ENCODE measurements around the gene TRIM9. TPM values are rescaled to one million over a fixed set of nuclear protein-coding genes. Genes with fewer than 3 reads are reported as not detected.

Gene TRIM9
- total RNA-seq, 1 experiment from 2014 or later: 0.44 TPM

GRCh38 chr14:50954811-50955372 lies 140.0 kb downstream of the TRIM9 start:
- H3K27ac ChIP-seq (ENCODE audit: low read length): no peak overlapping the region
- ChIA-PET CTCF (no interaction called here), POLR2A (no interaction called here)
- no peaks in the 10 kb centered on the region for H3K36me3 ChIP-seq (ENCODE audit: control insufficient read depth, insufficient read depth, low read length)
- no peaks in the 10 kb centered on the region for H3K9me3 ChIP-seq (ENCODE audit: control insufficient read depth, insufficient read depth, low read depth, low read length)
- in situ Hi-C loops (cut with HindIII; ENCODE audit: low pct_unique_long_range_greater_than_20kb, low sequenced_read_pairs): no loop called here
- H3K27me3 ChIP-seq (ENCODE audit: control insufficient read depth, insufficient read depth, low read length): no peaks in the 10 kb centered on the region
- BruUV-seq (replicated peaks): no TSS peak
- DNase-seq (ENCODE audit: low read depth, low spot score) (peak; percentile 45), ATAC-seq (peak; percentile 79; the same call in 1 of the 2 replicates)
- no peak overlapping the region for H3K4me3 ChIP-seq (ENCODE audit: low read depth in 2 of 2, low read length in 2 of 2)
- H3K4me1 ChIP-seq (ENCODE audit: control insufficient read depth, insufficient read depth, low read length): no peaks in the 10 kb centered on the region
- TF ChIP-seq, protein P1, sequence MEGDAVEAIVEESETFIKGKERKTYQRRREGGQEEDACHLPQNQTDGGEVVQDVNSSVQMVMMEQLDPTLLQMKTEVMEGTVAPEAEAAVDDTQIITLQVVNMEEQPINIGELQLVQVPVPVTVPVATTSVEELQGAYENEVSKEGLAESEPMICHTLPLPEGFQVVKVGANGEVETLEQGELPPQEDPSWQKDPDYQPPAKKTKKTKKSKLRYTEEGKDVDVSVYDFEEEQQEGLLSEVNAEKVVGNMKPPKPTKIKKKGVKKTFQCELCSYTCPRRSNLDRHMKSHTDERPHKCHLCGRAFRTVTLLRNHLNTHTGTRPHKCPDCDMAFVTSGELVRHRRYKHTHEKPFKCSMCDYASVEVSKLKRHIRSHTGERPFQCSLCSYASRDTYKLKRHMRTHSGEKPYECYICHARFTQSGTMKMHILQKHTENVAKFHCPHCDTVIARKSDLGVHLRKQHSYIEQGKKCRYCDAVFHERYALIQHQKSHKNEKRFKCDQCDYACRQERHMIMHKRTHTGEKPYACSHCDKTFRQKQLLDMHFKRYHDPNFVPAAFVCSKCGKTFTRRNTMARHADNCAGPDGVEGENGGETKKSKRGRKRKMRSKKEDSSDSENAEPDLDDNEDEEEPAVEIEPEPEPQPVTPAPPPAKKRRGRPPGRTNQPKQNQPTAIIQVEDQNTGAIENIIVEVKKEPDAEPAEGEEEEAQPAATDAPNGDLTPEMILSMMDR (IDR thresholded peaks at IDR 0.05): peak; percentile 53; the same call in 1 of the 2 replicates
- TF ChIP-seq TCF7L2 (IDR thresholded peaks at IDR 0.05; ENCODE audit: low read depth, low read length) (no peak), SIN3A (IDR thresholded peaks at IDR 0.05; ENCODE audit: borderline replicate concordance, insufficient read depth, low read depth, low read length) (no peak), REST (IDR thresholded peaks at IDR 0.05; ENCODE audit: insufficient read depth in 1 of 2, low read depth in 2 of 2, low read length in 1 of 2) (no peak)
- intact Hi-C loops (cut with micrococcal nuclease; ENCODE audit: unreplicated experiment): loop anchor here (10.0 kb wide), 2 partner anchors 140 to 260 kb away; partner anchors contain the start of gene TRIM9

- DNase-seq (ENCODE audit: low read depth, low spot score) (no peak), ATAC-seq (no peak)
- no TSS peak for BruUV-seq (replicated peaks)
- ChIA-PET POLR2A (no interaction called here), CTCF (no interaction called here)
- Histone ChIP-seq H3K27ac (ENCODE audit: low read length) (no peak overlapping the region), H3K4me3 (ENCODE audit: low read depth in 2 of 2, low read length in 2 of 2) (no peak overlapping the region), H3K27me3 (ENCODE audit: control insufficient read depth, insufficient read depth, low read length) (no peaks in the 10 kb centered on the region), H3K9me3 (ENCODE audit: control insufficient read depth, insufficient read depth, low read depth, low read length) (no peaks in the 10 kb centered on the region), H3K36me3 (ENCODE audit: control insufficient read depth, insufficient read depth, low read length) (no peaks in the 10 kb centered on the region), H3K4me1 (ENCODE audit: control insufficient read depth, insufficient read depth, low read length) (no peaks in the 10 kb centered on the region)
- TF ChIP-seq SIN3A (IDR thresholded peaks at IDR 0.05; ENCODE audit: borderline replicate concordance, insufficient read depth, low read depth, low read length): no peak
- TF ChIP-seq POLR2AphosphoS5 (IDR thresholded peaks at IDR 0.05; ENCODE audit: low read depth, low read length): no peak
- no peak for TF ChIP-seq TCF7L2 (IDR thresholded peaks at IDR 0.05; ENCODE audit: low read depth, low read length)
- no peak for TF ChIP-seq REST (IDR thresholded peaks at IDR 0.05; ENCODE audit: insufficient read depth in 1 of 2, low read depth in 2 of 2, low read length in 1 of 2)
- TF ChIP-seq, protein P1 (IDR thresholded peaks at IDR 0.05): no peak
- intact Hi-C loops (cut with micrococcal nuclease; ENCODE audit: unreplicated experiment) (loop anchor here (10.0 kb wide), 2 partner anchors 141 to 261 kb away; partner anchors contain the start of gene TRIM9), in situ Hi-C loops (cut with HindIII; ENCODE audit: low pct_unique_long_range_greater_than_20kb, low sequenced_read_pairs) (no loop called here)
Measured at GRCh38 chr14:50953502-50953901, 141.4 kb downstream of the TRIM9 start.

Measured in Panc1 (cell line).